D721Med (cell line): ENCODE measurements around the gene PPP3CA.

Experiments
- DNase-seq: peaks from one replicate; pipeline ENCODE4 v3.0.0; 2011; ENCODE audit warnings: low spot score; ENCODE audit not compliant: insufficient read length
- FAIRE-seq: peaks from 2 replicates; lab custom pipeline; 2011; peaks lifted over from hg19 to GRCh38; lab: Jason Lieb, UNC
- CTCF ChIP-seq: IDR thresholded peaks from 2 replicates; pipeline ENCODE4 v1.5.1; 2012; ENCODE audit warnings: mild to moderate bottlenecking, control low read depth; ENCODE audit not compliant: insufficient read depth; ENCODE audit errors: missing control alignments

Gene PPP3CA

GRCh38 chr4:101262683-101263082 lies 84.6 kb downstream of the PPP3CA start:
- DNase-seq (no peak), FAIRE-seq (no peak)
- no peak for TF ChIP-seq CTCF

GRCh38 chr4:101259876-101260275 lies 87.5 kb downstream of the PPP3CA start:
- FAIRE-seq, result no peak
- DNase-seq, result no peak
- TF ChIP-seq CTCF, result no peak

GRCh38 chr4:101258883-101259282 lies 88.4 kb downstream of the PPP3CA start:
- no peak for DNase-seq
- no peak for FAIRE-seq
- no peak for TF ChIP-seq CTCF

GRCh38 chr4:101256222-101256621 lies 91.1 kb downstream of the PPP3CA start:
- no peak for FAIRE-seq
- DNase-seq, result no peak
- no peak for TF ChIP-seq CTCF

- no peak for FAIRE-seq
- no peak for TF ChIP-seq CTCF
These were observed 92.5 kb downstream of the PPP3CA start for GRCh38 chr4:101254776-101255175.

GRCh38 chr4:101253121-101253520 lies 94.2 kb downstream of the PPP3CA start:
- TF ChIP-seq CTCF, result no peak
- FAIRE-seq (peak; percentile 58), DNase-seq (no peak)

More at GRCh38 chr4:101254776-101255175, 92.5 kb downstream of the PPP3CA start:
- DNase-seq, result no peak

- FAIRE-seq (peak; percentile 11), DNase-seq (no peak)
- no peak for TF ChIP-seq CTCF
These were observed 94.6 kb downstream of the PPP3CA start for GRCh38 chr4:101252721-101253120.
